GM23338 (cell line): ENCODE data around the gene DVL1.

ENCODE experiments used
- CREB1 ChIP-seq: fragments of 250-450 bp; sonication (Bioruptor Pico); IDR thresholded peaks from 2 replicates; pipeline ENCODE4 v1.5.0; 2020; ENCODE audit warnings: low read depth, mild to moderate bottlenecking, moderate library complexity
- CTCF ChIP-seq, 2 experiments: fragments of 200-600 bp in 1 of 2; sonication (generic) in 1 of 2; conservative IDR thresholded peaks; 2 replicates each; pipeline versions ENCODE4 v1.5.1 to v1.6.1; 2016 to 2017; ENCODE audit warnings: antibody characterized with exemption in 2 of 2, low read depth in 2 of 2, mild to moderate bottlenecking in 2 of 2, moderate library complexity in 1 of 2
- ETS1 ChIP-seq: IDR thresholded peaks from 2 replicates; pipeline ENCODE4 v1.6.1; 2016; ENCODE audit warnings: antibody characterized with exemption
- EZH2 ChIP-seq: fragments of 200-600 bp; sonication (generic); IDR thresholded peaks from one replicate; pipeline ENCODE4 v1.8.0; 2017; ENCODE audit warnings: antibody characterized with exemption, mild to moderate bottlenecking, low read depth; ENCODE audit not compliant: unreplicated experiment
- EZH2phosphoT487 ChIP-seq: fragments of 200-600 bp; sonication (generic); IDR thresholded peaks from one replicate; pipeline ENCODE4 v1.8.1; 2018; ENCODE audit warnings: antibody characterized with exemption; ENCODE audit not compliant: unreplicated experiment
- JUNB ChIP-seq: IDR thresholded peaks from one replicate; pipeline ENCODE4 v1.6.1; 2016; ENCODE audit warnings: antibody characterized with exemption; ENCODE audit not compliant: unreplicated experiment
- NANOG ChIP-seq: IDR thresholded peaks from 2 replicates; pipeline ENCODE4 v1.6.1; 2016; ENCODE audit warnings: antibody characterized with exemption, borderline replicate concordance
- POLR2AphosphoS5 ChIP-seq: IDR thresholded peaks from 2 replicates; pipeline ENCODE4 v1.6.1; 2016; ENCODE audit warnings: antibody characterized with exemption, low read depth
- REST ChIP-seq: IDR thresholded peaks from one replicate; pipeline ENCODE4 v1.6.1; 2018; ENCODE audit warnings: antibody characterized with exemption; ENCODE audit not compliant: unreplicated experiment
- STAT1 ChIP-seq: IDR thresholded peaks from one replicate; pipeline ENCODE4 v1.6.1; 2016; ENCODE audit warnings: antibody characterized with exemption; ENCODE audit not compliant: unreplicated experiment
- ZNF331 ChIP-seq: fragments of 250-450 bp; sonication (Bioruptor Pico); IDR thresholded peaks from 2 replicates; pipeline ENCODE4 v1.5.0; 2020; ENCODE audit warnings: low read depth, mild to moderate bottlenecking, moderate library complexity
- ZNF462 ChIP-seq: fragments of 250-450 bp; sonication (Bioruptor Pico); IDR thresholded peaks from 2 replicates; pipeline ENCODE4 v1.5.0; 2020; ENCODE audit warnings: mild to moderate bottlenecking, moderate library complexity

- TF ChIP-seq CTCF (conservative IDR thresholded peaks at IDR 0.05; ENCODE audit: low read depth in 2 of 2) (no peak), POLR2AphosphoS5 (no peak), EZH2phosphoT487 (no peak), REST (no peak), EZH2 (no peak), ZNF331 (CRISPR knock-in tag) (no peak), CREB1 (CRISPR knock-in tag) (no peak), STAT1 (no peak), ETS1 (no peak), NANOG (no peak), JUNB (no peak), ZNF462 (no peak)
These were observed 10.6 kb upstream of the DVL1 start for GRCh38 chr1:1359664-1360468.
